ENCODE results near the gene STEAP3.

GRCh38 chr2:119222213-119222612, 1.4 kb upstream of the STEAP3 start:
- TF ChIP-seq CTCF (IDR thresholded peaks at IDR 0.05): no peak
- no peak for TF ChIP-seq POLR2AphosphoS5 (IDR thresholded peaks at IDR 0.05)
- no peak for TF ChIP-seq POLR2A (IDR thresholded peaks at IDR 0.05)

All from suprapubic skin (tissue), 4 donors.